T-helper 9 cell (primary cell): ENCODE data around the gene HES3.

Experiments used
- DNase-seq: peaks from one replicate; pipeline ENCODE4 v3.0.0-alpha.2; 2020

Gene HES3

GRCh38 chr1:6220236-6220635 lies 23.7 kb upstream of the HES3 start:
- DNase-seq = no peak

- DNase-seq = no peak
Measured at GRCh38 chr1:6221210-6221784, 22.7 kb upstream of the HES3 start.

GRCh38 chr1:6222636-6223035 lies 21.3 kb upstream of the HES3 start:
- no peak for DNase-seq

- no peak for DNase-seq
Measured at GRCh38 chr1:6223617-6224016, 20.4 kb upstream of the HES3 start.

GRCh38 chr1:6224718-6225117 lies 19.3 kb upstream of the HES3 start:
- no peak for DNase-seq

GRCh38 chr1:6225651-6226050 lies 18.3 kb upstream of the HES3 start:
- no peak for DNase-seq

GRCh38 chr1:6233376-6233775 lies 10.6 kb upstream of the HES3 start:
- no peak for DNase-seq

GRCh38 chr1:6234502-6235295 lies 9.3 kb upstream of the HES3 start:
- no peak for DNase-seq

GRCh38 chr1:6235296-6235677 lies 8.7 kb upstream of the HES3 start:
- DNase-seq = no peak

GRCh38 chr1:6237093-6237492 lies 6.9 kb upstream of the HES3 start:
- no peak for DNase-seq

- DNase-seq = no peak
Measured at GRCh38 chr1:6239213-6239752, 4.7 kb upstream of the HES3 start.

GRCh38 chr1:6239950-6240768 lies 3.8 kb upstream of the HES3 start:
- DNase-seq = no peak

GRCh38 chr1:6241107-6241886 lies 2.7 kb upstream of the HES3 start:
- no peak for DNase-seq

- DNase-seq = no peak
Measured at GRCh38 chr1:6241887-6242740, 1.9 kb upstream of the HES3 start.

GRCh38 chr1:6243053-6243834 lies 735 bp upstream of the HES3 start:
- no peak for DNase-seq

- no peak for DNase-seq
Measured at GRCh38 chr1:6244401-6245049, 546 bp downstream of the HES3 start.

- DNase-seq = peak; percentile 81
Measured at GRCh38 chr1:6245086-6245868, 1.3 kb downstream of the HES3 start.

- peak; percentile 25 for DNase-seq
Measured at GRCh38 chr1:6245869-6246496, 2.0 kb downstream of the HES3 start.
